Erythroblast (primary cell): Measurements from ENCODE around the gene PHF21B.

Source experiments
- GATA1 ChIP-seq: IDR thresholded peaks from 2 replicates; pipeline ENCODE4 v1.6.1; 2011; ENCODE audit warnings: low read depth, mild to moderate bottlenecking, control low read depth, low read length, moderate library complexity
- POLR2A ChIP-seq: IDR thresholded peaks from 2 replicates; pipeline ENCODE4 v1.6.1; 2011; ENCODE audit warnings: mild to moderate bottlenecking, low read length

DNA sequence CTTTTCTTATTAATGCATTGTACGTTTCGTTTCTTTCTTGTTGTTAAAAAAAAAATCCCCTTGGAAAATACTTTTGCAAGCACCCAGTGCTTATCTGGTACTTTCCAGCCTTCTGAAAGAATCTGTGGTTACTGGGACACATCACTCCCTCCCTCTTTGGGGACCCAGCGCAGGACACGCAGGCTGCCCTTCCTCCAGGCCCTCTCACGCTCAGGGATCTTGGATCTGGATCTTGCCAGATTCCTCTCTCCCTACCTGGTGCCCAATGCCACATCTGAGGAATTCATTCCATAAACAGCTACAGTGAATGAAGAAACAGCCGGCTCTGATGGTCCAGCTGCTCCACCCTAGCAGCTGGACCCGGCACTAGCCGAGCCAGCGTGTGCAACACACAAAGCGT lies 55.7 kb downstream of the PHF21B start:
- TF ChIP-seq POLR2A (no peak), GATA1 (no peak)
